A549 (cell line): Measurements from ENCODE around the gene DCAF10.

Experiments used
- CTCF ChIP-seq: fragments of >200 bp; sonication (Bioruptor Twin); formaldehyde crosslinking; IDR thresholded peaks from 3 replicates; pipeline ENCODE4 v1.5.1; 2016
- FOSB ChIP-seq: fragments of 250-450 bp; sonication (Bioruptor Pico); IDR thresholded peaks from 2 replicates; pipeline ENCODE4 v1.5.0; 2020; ENCODE audit warnings: mild to moderate bottlenecking, moderate library complexity
- MAZ ChIP-seq: fragments of 150-350 bp; IDR thresholded peaks from 2 replicates; pipeline ENCODE4 v1.6.1; 2014; ENCODE audit warnings: antibody characterized with exemption, low read depth, low read length, borderline replicate concordance
- NR3C1 ChIP-seq: fragments of >200 bp; sonication (Bioruptor Twin); formaldehyde crosslinking; IDR thresholded peaks from 3 replicates; pipeline ENCODE4 v1.6.1; 2017
- POLR2A ChIP-seq: IDR thresholded peaks from 2 replicates; pipeline ENCODE4 v1.6.1; 2012; ENCODE audit warnings: mild to moderate bottlenecking, low read length
- TF ChIP-seq, protein P1 (sequence below): fragments of 250-450 bp; sonication (Bioruptor Pico); IDR thresholded peaks from 2 replicates; pipeline ENCODE4 v1.5.0; 2021; ENCODE audit warnings: mild to moderate bottlenecking, moderate library complexity, borderline replicate concordance

DNA sequence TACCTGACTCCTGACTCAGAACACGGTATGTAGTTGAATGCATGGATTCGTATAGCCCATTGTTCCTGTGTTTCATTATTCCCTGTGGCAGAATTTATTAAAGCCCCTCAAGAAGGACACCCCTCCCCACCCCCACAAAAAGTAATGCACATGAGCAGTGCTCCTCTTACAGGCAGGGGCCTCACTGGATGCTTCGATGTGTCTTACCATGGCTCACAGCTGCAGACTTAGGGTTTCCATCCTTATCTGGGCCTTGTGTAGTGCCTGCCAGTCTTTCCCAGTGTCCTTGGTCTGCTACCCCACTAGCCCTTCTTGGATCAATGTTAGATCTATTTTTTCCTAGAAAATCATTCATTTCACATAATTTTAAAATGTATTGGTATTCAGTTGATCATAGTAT is 30.6 kb upstream of the DCAF10 start:
- TF ChIP-seq CTCF (no peak), MAZ (no peak), FOSB (no peak), POLR2A (no peak), NR3C1 (no peak)
- TF ChIP-seq, protein P1, sequence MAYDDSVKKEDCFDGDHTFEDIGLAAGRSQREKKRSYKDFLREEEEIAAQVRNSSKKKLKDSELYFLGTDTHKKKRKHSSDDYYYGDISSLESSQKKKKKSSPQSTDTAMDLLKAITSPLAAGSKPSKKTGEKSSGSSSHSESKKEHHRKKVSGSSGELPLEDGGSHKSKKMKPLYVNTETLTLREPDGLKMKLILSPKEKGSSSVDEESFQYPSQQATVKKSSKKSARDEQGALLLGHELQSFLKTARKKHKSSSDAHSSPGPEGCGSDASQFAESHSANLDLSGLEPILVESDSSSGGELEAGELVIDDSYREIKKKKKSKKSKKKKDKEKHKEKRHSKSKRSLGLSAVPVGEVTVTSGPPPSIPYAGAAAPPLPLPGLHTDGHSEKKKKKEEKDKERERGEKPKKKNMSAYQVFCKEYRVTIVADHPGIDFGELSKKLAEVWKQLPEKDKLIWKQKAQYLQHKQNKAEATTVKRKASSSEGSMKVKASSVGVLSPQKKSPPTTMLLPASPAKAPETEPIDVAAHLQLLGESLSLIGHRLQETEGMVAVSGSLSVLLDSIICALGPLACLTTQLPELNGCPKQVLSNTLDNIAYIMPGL (CRISPR knock-in tag) = no peak
